ENCODE results near the gene ACTL7A. TPM values are rescaled to one million over a fixed set of nuclear protein-coding genes. Genes with fewer than 3 reads are reported as not detected.

ACTL7A gene
- total and polyA plus RNA-seq, 9 of the 15 experiments (the other 6 are each of a cell fraction or from before 2014, with no cell fraction given) = not detected

DNA sequence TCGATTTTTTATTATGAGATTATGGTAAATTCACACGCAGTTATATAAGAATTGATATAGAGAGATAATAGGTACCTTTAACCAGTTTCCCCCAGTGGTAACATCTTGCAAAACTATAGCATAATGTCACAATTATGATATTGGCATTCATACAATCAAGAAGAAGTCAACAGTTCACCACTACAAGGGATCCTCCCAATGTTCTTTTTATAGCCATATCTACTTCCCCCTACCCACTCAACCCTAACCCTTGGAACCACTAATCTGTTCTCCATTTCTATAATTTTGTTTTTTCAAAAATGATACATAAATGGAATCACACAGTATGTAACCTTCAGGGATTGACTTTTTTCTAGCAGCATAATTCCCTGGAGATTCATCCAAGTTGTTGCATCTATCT is 16.1 kb upstream of the ACTL7A start:
- Histone ChIP-seq H3K9ac (ENCODE audit: insufficient read depth in 1 of 2, low read depth in 2 of 2, low read length in 2 of 2) (no peak overlapping the region), H4K20me1 (replicated peaks; ENCODE audit: control insufficient read depth, insufficient read depth, low read length) (no peaks in the 10 kb centered on the region), H3K4me1 (replicated peaks in 1 of 2; ENCODE audit: control insufficient read depth in 2 of 2, insufficient read depth in 2 of 2, low read length in 2 of 2) (peaks cover 0 to 2% of the 10 kb centered on the region in 2 experiments; a peak in 1 of 5 replicates), H3K36me3 (ENCODE audit: control insufficient read depth, insufficient read depth, low read length) (no peaks in the 10 kb centered on the region), H3K79me2 (ENCODE audit: control insufficient read depth, insufficient read depth, low read length) (no peaks in the 10 kb centered on the region), H3K9me3 (replicated peaks; ENCODE audit: control insufficient read depth, insufficient read depth, low read depth, low read length) (no peaks in the 10 kb centered on the region), H3K4me2 (ENCODE audit: insufficient read depth, low read length) (no peak overlapping the region), H3K9me1 (ENCODE audit: control insufficient read depth, insufficient read depth, low read length) (no peaks in the 10 kb centered on the region), H2AFZ (ENCODE audit: low read depth, low read length) (no peak overlapping the region), H3K4me3 (no peak overlapping the region), H3K27ac (ENCODE audit: extremely low read depth, low read depth, low read length) (no peak overlapping the region), H3K27me3 (ENCODE audit: control insufficient read depth in 2 of 2, insufficient read depth in 2 of 2, low read length in 2 of 2) (peaks cover 0 to 4% of the 10 kb centered on the region in 2 experiments; a peak in 1 of 5 replicates)
- intact Hi-C loops (cut with micrococcal nuclease) = no loop called here
- ChIA-PET CTCF (ENCODE audit: low intra/inter-chr PET ratio) (no interaction called here), POLR2A (no interaction called here)
- ATAC-seq (no peak), FAIRE-seq (no peak), DNase-seq (ENCODE audit: extremely low read depth in 1 of 4, low spot score in 3 of 4) (no peak)
- BruUV-seq (replicated peaks) = no TSS peak
- in situ Hi-C loops (cut with MboI) = no loop called here
- 0% methylated on average over 2 of the region's 2 CpGs for WGBS (ENCODE audit: insufficient coverage, low coverage, missing lambda C conversion rate)
- TF ChIP-seq ZC3H11A (IDR thresholded peaks at IDR 0.05; ENCODE audit: low read depth, low read length) (no peak), NCOA2 (IDR thresholded peaks at IDR 0.05; ENCODE audit: partially characterized antibody in 2 of 2) (no peak), ZNF644 (tag; IDR thresholded peaks at IDR 0.05; ENCODE audit: low read depth) (no peak), PHB2 (IDR thresholded peaks at IDR 0.05; ENCODE audit: low read depth) (no peak), ERF (CRISPR knock-in tag; IDR thresholded peaks at IDR 0.05) (no peak), CHD1 (IDR thresholded peaks at IDR 0.05; ENCODE audit: low read length) (no peak), LARP7 (IDR thresholded peaks at IDR 0.05) (no peak)
- TF ChIP-seq, protein P1, sequence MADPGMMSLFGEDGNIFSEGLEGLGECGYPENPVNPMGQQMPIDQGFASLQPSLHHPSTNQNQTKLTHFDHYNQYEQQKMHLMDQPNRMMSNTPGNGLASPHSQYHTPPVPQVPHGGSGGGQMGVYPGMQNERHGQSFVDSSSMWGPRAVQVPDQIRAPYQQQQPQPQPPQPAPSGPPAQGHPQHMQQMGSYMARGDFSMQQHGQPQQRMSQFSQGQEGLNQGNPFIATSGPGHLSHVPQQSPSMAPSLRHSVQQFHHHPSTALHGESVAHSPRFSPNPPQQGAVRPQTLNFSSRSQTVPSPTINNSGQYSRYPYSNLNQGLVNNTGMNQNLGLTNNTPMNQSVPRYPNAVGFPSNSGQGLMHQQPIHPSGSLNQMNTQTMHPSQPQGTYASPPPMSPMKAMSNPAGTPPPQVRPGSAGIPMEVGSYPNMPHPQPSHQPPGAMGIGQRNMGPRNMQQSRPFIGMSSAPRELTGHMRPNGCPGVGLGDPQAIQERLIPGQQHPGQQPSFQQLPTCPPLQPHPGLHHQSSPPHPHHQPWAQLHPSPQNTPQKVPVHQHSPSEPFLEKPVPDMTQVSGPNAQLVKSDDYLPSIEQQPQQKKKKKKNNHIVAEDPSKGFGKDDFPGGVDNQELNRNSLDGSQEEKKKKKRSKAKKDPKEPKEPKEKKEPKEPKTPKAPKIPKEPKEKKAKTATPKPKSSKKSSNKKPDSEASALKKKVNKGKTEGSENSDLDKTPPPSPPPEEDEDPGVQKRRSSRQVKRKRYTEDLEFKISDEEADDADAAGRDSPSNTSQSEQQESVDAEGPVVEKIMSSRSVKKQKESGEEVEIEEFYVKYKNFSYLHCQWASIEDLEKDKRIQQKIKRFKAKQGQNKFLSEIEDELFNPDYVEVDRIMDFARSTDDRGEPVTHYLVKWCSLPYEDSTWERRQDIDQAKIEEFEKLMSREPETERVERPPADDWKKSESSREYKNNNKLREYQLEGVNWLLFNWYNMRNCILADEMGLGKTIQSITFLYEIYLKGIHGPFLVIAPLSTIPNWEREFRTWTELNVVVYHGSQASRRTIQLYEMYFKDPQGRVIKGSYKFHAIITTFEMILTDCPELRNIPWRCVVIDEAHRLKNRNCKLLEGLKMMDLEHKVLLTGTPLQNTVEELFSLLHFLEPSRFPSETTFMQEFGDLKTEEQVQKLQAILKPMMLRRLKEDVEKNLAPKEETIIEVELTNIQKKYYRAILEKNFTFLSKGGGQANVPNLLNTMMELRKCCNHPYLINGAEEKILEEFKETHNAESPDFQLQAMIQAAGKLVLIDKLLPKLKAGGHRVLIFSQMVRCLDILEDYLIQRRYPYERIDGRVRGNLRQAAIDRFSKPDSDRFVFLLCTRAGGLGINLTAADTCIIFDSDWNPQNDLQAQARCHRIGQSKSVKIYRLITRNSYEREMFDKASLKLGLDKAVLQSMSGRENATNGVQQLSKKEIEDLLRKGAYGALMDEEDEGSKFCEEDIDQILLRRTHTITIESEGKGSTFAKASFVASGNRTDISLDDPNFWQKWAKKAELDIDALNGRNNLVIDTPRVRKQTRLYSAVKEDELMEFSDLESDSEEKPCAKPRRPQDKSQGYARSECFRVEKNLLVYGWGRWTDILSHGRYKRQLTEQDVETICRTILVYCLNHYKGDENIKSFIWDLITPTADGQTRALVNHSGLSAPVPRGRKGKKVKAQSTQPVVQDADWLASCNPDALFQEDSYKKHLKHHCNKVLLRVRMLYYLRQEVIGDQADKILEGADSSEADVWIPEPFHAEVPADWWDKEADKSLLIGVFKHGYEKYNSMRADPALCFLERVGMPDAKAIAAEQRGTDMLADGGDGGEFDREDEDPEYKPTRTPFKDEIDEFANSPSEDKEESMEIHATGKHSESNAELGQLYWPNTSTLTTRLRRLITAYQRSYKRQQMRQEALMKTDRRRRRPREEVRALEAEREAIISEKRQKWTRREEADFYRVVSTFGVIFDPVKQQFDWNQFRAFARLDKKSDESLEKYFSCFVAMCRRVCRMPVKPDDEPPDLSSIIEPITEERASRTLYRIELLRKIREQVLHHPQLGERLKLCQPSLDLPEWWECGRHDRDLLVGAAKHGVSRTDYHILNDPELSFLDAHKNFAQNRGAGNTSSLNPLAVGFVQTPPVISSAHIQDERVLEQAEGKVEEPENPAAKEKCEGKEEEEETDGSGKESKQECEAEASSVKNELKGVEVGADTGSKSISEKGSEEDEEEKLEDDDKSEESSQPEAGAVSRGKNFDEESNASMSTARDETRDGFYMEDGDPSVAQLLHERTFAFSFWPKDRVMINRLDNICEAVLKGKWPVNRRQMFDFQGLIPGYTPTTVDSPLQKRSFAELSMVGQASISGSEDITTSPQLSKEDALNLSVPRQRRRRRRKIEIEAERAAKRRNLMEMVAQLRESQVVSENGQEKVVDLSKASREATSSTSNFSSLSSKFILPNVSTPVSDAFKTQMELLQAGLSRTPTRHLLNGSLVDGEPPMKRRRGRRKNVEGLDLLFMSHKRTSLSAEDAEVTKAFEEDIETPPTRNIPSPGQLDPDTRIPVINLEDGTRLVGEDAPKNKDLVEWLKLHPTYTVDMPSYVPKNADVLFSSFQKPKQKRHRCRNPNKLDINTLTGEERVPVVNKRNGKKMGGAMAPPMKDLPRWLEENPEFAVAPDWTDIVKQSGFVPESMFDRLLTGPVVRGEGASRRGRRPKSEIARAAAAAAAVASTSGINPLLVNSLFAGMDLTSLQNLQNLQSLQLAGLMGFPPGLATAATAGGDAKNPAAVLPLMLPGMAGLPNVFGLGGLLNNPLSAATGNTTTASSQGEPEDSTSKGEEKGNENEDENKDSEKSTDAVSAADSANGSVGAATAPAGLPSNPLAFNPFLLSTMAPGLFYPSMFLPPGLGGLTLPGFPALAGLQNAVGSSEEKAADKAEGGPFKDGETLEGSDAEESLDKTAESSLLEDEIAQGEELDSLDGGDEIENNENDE (IDR thresholded peaks at IDR 0.05; ENCODE audit: low read depth, low read length) = no peak
- TF ChIP-seq, protein P2, sequence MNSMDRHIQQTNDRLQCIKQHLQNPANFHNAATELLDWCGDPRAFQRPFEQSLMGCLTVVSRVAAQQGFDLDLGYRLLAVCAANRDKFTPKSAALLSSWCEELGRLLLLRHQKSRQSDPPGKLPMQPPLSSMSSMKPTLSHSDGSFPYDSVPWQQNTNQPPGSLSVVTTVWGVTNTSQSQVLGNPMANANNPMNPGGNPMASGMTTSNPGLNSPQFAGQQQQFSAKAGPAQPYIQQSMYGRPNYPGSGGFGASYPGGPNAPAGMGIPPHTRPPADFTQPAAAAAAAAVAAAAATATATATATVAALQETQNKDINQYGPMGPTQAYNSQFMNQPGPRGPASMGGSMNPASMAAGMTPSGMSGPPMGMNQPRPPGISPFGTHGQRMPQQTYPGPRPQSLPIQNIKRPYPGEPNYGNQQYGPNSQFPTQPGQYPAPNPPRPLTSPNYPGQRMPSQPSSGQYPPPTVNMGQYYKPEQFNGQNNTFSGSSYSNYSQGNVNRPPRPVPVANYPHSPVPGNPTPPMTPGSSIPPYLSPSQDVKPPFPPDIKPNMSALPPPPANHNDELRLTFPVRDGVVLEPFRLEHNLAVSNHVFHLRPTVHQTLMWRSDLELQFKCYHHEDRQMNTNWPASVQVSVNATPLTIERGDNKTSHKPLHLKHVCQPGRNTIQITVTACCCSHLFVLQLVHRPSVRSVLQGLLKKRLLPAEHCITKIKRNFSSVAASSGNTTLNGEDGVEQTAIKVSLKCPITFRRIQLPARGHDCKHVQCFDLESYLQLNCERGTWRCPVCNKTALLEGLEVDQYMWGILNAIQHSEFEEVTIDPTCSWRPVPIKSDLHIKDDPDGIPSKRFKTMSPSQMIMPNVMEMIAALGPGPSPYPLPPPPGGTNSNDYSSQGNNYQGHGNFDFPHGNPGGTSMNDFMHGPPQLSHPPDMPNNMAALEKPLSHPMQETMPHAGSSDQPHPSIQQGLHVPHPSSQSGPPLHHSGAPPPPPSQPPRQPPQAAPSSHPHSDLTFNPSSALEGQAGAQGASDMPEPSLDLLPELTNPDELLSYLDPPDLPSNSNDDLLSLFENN (IDR thresholded peaks at IDR 0.05; ENCODE audit: low read depth in 2 of 2, low read length in 2 of 2) = no peak

Data from K562 (cell line).